AG08396 (cell line): ENCODE data around the gene MPST.
"Not testable (repeated sequence)": the region's sequence is repeated elsewhere in the genome, so short reads cannot be mapped to it uniquely, and the experiment has no call there.

ENCODE experiments used
- DNase-seq: peaks from one replicate; pipeline ENCODE4 v3.0.0; 2012; ENCODE audit warnings: low spot score, mixed read lengths

Gene MPST

DNA sequence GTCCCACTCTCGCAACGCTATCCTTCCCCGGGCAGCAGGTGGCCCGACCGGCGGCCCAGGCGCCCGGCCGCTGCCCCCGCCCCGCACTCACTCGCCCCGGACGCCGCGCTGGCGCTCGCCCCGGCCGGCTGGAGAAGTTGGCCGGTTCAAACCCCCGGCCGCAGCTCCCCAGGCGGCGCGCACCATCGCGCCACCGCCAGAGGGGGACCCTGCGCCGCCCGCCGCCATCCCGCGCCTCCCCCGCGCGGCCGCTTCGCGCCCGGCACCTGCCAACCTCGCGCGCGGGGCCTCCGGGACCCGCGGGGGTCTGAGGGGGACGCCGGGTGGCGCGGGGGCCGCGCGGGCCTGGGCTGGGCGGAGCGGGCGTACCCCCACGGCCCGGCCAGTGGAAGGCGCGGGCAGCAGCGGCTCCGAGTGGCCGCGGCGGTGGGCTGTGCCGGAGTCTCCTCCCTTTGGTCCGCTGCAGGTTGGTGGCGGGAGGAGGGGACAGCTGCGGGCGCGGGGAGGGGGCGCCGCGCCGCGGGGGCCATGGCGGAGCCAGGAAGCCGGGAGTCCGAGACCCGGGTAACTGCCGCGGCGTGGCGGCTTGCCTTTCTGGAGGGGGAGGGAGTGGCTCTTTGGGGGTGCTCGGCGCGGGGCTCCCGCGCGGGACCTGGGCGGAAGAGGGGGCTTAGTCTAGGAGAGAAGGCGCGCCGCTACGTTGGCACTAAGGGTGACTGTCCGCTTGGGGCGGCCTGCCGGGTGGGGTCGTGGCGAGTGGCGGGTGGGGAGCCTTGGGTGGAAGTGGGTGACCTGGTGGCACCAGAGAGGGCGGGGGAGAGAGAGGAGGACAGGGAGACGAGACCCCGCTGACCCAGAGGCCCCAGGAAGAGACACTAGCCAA, at the start of gene MPST, which contains the start of gene TST:
Gene MPST, plus strand, starts transcription at position 434 of the 883 bp plus-strand sequence. Its CDS starts 95 bp downstream, at position 529.
Gene TST, minus strand, starts transcription at position 139 of the 883 bp plus-strand sequence. CDS start 715 bp downstream, outside the sequence.
- DNase-seq = peak; percentile 91

DNA sequence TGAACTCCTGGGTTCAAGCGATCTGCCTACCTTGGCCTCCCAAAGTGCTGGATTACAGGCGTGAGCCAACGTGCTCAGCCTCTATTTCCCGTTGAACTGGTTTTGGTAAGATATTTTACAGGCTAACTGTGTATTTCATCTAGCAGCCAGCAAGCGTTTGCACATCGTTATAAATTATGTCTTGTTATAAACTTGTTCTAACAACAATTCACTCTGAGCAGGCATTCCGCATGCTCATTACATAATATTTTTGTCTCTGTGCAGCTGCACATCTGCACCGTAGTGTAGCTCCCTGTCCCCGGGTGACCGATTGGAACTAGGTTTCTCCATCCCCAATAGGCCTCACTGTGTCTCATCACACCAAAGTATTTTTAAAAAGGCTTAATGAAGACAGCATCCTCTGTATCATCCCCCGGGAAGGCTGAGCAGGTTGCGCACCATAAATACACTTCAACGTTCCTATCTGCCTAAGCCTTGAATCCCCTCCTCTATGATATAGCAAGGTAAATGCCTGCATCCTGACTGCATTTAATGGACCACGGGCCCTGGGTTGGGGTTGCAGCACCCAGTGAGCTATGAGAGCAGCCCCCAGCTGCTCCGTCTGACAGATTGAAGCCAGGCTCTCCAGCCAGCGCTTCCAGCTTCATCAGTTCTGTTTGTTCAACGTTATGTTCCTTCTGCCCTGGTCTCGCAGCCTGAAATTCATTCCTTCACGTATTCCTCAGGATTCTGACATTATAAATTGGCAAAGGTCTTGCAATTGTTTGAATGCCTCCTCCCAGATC, 48.0 kb upstream of the MPST start:
- DNase-seq = no peak

DNA sequence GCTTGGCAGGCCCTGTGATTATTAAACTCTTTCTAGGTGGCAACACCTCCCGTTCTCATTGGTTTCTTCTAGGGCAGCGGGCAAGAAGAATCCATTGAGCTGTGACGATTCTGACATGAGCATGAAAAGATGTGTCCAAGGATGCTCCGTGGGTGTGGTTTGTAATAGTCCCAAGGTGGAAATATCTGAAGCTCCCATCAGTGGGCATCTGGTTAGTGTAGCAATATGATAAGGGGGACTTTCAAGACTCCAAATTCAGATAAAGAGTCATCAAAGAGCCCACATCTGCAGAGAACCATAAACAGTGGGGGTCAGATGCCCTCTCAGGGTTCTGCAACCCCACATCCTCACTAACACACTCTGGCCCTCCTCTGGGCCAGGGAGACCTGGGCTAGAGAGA, 42.9 kb upstream of the MPST start:
- no peak for DNase-seq

- DNase-seq = no peak
These were observed 42.1 kb upstream of the MPST start for GRCh38 chr22:36977401-36977861.

- DNase-seq = peak; percentile 94
These were observed 41.4 kb upstream of the MPST start for GRCh38 chr22:36977947-36978660.

GRCh38 chr22:36979016-36979910, 40.3 kb upstream of the MPST start:
- no peak for DNase-seq

- DNase-seq = no peak
These were observed 38.2 kb upstream of the MPST start for GRCh38 chr22:36981247-36981775.

- no peak for DNase-seq
These were observed 37.4 kb upstream of the MPST start for GRCh38 chr22:36982136-36982535.

GRCh38 chr22:36985211-36985889, 34.2 kb upstream of the MPST start:
- DNase-seq = no peak

DNA sequence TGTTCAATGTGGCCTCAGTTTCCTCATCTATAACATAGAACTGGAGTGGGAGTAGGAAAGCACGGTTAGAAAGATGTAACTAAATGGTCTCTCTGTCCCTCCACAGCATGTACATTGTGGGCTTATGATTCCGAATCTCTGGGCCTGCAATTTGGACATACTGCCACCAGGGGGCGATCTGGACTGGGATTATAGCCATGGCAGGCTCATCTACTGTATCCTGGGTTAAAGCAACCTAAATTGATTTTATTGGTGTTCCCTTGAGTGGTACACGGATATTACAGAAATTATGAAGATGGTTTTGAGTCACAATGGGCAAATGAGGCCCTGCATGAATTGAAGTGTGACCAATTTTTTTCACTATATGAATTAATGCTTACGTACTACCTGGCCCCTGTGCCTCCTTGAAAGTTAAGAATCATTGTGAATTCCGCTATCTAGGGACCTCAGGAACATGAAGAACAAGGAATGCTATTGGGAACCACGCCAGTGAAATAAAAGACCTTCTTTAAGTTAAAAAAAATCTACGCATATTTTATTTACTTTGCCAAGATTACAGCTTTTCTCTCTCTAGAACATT, 33.2 kb upstream of the MPST start:
- DNase-seq = no peak

DNA sequence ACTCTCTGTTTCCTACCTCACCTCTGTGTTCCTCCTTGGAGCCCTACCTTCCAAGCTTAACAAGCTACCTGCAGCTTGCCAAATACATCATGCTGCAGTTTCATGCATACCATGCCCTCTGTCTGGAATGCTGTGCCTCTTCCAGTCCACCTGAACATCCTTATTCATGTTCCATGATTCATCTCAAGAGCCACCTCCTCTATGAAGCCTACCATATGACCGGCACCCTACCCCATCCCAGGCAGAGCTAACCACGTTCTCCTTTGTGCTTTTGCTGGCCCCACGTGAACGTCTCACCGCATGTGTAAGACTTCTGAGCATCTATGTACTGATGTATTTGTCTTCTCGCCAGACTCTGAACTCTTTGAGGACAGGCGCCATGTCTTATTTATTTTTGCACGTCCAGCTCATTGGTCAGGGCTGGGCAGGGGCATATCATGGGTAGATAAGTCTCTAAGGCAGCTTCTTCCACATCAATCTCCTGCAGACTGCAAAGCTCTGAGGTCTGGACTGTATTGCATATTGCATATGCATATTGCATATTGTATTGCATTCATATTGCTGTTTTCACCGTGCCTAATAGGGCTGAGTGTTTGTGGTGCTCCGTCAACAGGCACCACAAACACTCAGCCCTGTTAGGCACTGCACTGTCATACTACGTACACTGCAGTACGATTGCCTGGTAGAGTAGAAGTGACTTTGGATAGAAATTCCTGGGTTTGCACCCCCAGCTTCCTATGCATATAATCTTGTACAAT, 31.3 kb upstream of the MPST start:
- no peak for DNase-seq

- not testable (repeated sequence) for DNase-seq
These were observed 30.5 kb upstream of the MPST start for GRCh38 chr22:36989012-36989411.

DNA sequence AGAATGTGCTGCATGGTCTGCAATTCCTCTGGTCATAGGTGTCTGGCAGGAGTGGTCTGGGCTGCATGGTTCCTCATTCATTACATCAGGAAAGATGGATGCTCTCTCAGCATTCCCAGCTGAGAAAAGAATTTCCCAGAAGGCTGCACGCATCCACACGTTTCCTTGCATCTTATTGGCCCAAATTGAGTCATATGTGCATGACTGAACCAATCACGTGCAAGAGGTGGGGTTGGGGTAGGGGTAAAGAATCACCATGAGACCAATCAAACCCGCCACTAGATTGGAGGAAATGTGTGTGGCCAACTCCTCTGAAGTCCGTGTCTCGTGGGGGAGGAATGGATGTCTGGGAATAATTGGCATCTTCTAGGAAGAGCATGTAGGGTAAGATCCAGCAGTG, 29.1 kb upstream of the MPST start:
- no peak for DNase-seq

GRCh38 chr22:36991206-36991605, 28.3 kb upstream of the MPST start:
- no peak for DNase-seq

- no peak for DNase-seq
These were observed 21.8 kb upstream of the MPST start for GRCh38 chr22:36997746-36998145.

- DNase-seq = no peak
These were observed 20.8 kb upstream of the MPST start for GRCh38 chr22:36998620-36999351.

DNA sequence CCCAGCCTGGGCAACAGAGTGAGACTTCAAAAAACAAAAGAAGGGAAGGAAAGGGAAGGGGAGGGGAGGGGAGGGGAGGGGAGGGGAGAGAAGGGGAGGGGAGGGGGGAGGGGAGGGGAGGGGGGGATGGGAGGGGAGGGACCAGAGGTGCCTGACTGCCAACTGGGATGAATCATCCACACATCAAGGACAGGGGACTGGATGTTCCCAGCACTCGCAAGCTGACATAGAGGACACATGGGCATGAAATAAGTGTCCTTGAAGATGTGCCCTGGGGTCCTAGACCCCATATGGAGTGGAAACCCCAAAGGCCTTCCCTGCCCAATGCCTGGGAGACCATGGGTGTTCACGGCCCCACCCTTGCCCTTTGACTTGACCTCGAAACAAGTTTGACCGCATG, 20.1 kb upstream of the MPST start:
- no peak for DNase-seq
